Kidney (tissue), 14 donors: ENCODE results near the gene HSPA1B. TPM values are rescaled to one million over a fixed set of nuclear protein-coding genes. Genes with fewer than 3 reads are reported as not detected.
A peak's percentile ranks its signal among the peaks of the same experiment; 100 is the strongest.
"Not testable (repeated sequence)": the region's sequence is repeated elsewhere in the genome, so short reads cannot be mapped to it uniquely, and the experiment has no call there.

Experiments used
- DNase-seq, 5 donors: peaks; one replicate each; pipeline ENCODE4 v3.0.0-alpha.2; 2013 to 2020
- FAIRE-seq: peaks from 2 replicates; lab custom pipeline; 2012; peaks lifted over from hg19 to GRCh38; lab: Jason Lieb, UNC
- H3K27ac ChIP-seq, 2 donors: one replicate each; pipeline ENCODE4 v1.7.0; 2013; ENCODE audit warnings: low read depth in 2 of 2, low read length in 2 of 2, inconsistent platforms in 1 of 2
- H3K27me3 ChIP-seq: one replicate; pipeline ENCODE4 v1.7.1; 2013; ENCODE audit warnings: low read length, inconsistent platforms; ENCODE audit not compliant: control insufficient read depth, insufficient read depth
- H3K36me3 ChIP-seq, 3 donors: one replicate each; pipeline versions ENCODE4 v1.7.0 to v1.7.1; 2013; ENCODE audit warnings: low read length in 3 of 3, control low read depth in 1 of 3, inconsistent platforms in 1 of 3; ENCODE audit not compliant: insufficient read depth in 3 of 3, control insufficient read depth in 2 of 3
- H3K4me1 ChIP-seq, 3 donors: one replicate each; pipeline versions ENCODE4 v1.7.0 to v1.7.1; 2013; ENCODE audit warnings: low read length in 3 of 3, inconsistent platforms in 1 of 3, low read depth in 1 of 3; ENCODE audit not compliant: control insufficient read depth in 2 of 3, insufficient read depth in 2 of 3
- H3K4me3 ChIP-seq, 3 donors: one replicate each; pipeline versions ENCODE4 v1.7.0 to v1.8.1; 2013; ENCODE audit warnings: low read length in 3 of 3, control low read depth in 1 of 3, inconsistent platforms in 1 of 3
- H3K9ac ChIP-seq, 3 donors: one replicate each; pipeline versions ENCODE4 v1.7.0 to v1.7.1; 2013; ENCODE audit warnings: low read length in 3 of 3, control low read depth in 1 of 3, inconsistent platforms in 1 of 3
- H3K9me3 ChIP-seq, 3 donors: one replicate each; pipeline versions ENCODE4 v1.7.0 to v1.7.1; 2013; ENCODE audit warnings: low read length in 3 of 3, control low read depth in 1 of 3, inconsistent platforms in 1 of 3; ENCODE audit not compliant: control insufficient read depth in 2 of 3, insufficient read depth in 1 of 3
- CTCF ChIP-seq: IDR thresholded peaks from 3 replicates; pipeline ENCODE4 v1.5.1; 2012; ENCODE audit warnings: mild to moderate bottlenecking, moderate library complexity, borderline replicate concordance; ENCODE audit not compliant: insufficient read depth; ENCODE audit errors: extremely low read depth
- intact Hi-C: fragments of 100-400 bp; cut with DNase I; formaldehyde crosslinking; loops from one replicate; pipeline ENCODE4 v1.11.1; 2022
- polyA plus RNA-seq: library from polyadenylated mRNA; stranded (reverse); fragments of 350-450 nt; fragmentation: Illumina TruSeq; extraction: RNeasy Lipid Tissue Mini Kit (QIAGEN cat#74804); gene quantifications from one replicate; pipeline ENCODE4 v1.2.3, GENCODE V29; 2014; ENCODE audit warnings: low read depth, low replicate concordance; ENCODE audit not compliant: insufficient read depth
- total RNA-seq: library from RNA; stranded (reverse); fragmentation: NEBNext Ultra II Directional; extraction: Animal tissue kit (Norgen Biotek cat#: 25700); gene quantifications from one replicate; pipeline ENCODE4 v1.2.1, GENCODE V29; 2021
- donor health status: control.
- donor health status: control.
- donor health status: control.
- donor health status: control.
- donor health status: control.
- donor health status: DM: yes; HTN: yes; CAD: no.
- donor health status: Normal renal cell carcinoma (clear cell type).

Gene HSPA1B
- total and polyA plus RNA-seq, 2 donors from 2014 or later: 142 to 175 TPM

GRCh38 chr6:31792761-31793171, 34.8 kb upstream of the HSPA1B start:
- Histone ChIP-seq H3K27me3 (no peaks in the 10 kb centered on the region), H3K4me3 (no peak overlapping the region), H3K9ac (no peak overlapping the region), H3K27ac (no peak overlapping the region), H3K36me3 (no peaks in the 10 kb centered on the region), H3K9me3 (no peaks in the 10 kb centered on the region), H3K4me1 (peaks cover 0 to 5% (median 0%) of the 10 kb centered on the region in 3 donors)
- TF ChIP-seq CTCF: no peak
- intact Hi-C loops: no loop called here
- DNase-seq (peak in 1 of 5 donors; percentile 85), FAIRE-seq (no peak)

GRCh38 chr6:31793927-31794245, 33.7 kb upstream of the HSPA1B start:
- H3K27ac ChIP-seq, H3K27me3 ChIP-seq, FAIRE-seq, H3K9me3 ChIP-seq, DNase-seq, H3K36me3 ChIP-seq, H3K4me1 ChIP-seq, intact Hi-C loops: not testable (repeated sequence)
- Histone ChIP-seq H3K9ac (peak overlapping the region in 2 of 3 donors; percentile 7 to 99), H3K4me3 (peak overlapping the region in 1 of 3 donors; percentile 57)

- DNase-seq (peak in 1 of 5 donors; percentile 28), FAIRE-seq (no peak)
- no peak for TF ChIP-seq CTCF
- Histone ChIP-seq H3K36me3 (no peaks in the 10 kb centered on the region), H3K27me3 (no peaks in the 10 kb centered on the region), H3K4me1 (peaks cover 0 to 5% (median 0%) of the 10 kb centered on the region in 3 donors), H3K9ac (peak overlapping the region; percentile 21 to 99 (median 98)), H3K27ac (peak overlapping the region; percentile 91 to 92), H3K4me3 (peak overlapping the region; percentile 57 to 94 (median 91)), H3K9me3 (no peaks in the 10 kb centered on the region)
- intact Hi-C loops: no loop called here
Observed at GRCh38 chr6:31794294-31794865, 33.2 kb upstream of the HSPA1B start.

GRCh38 chr6:31794866-31795615, 32.5 kb upstream of the HSPA1B start:
- Histone ChIP-seq H3K27ac (peak overlapping the region; percentile 91 to 92), H3K4me1 (peaks cover 0 to 5% (median 0%) of the 10 kb centered on the region in 3 donors), H3K27me3 (no peaks in the 10 kb centered on the region), H3K9me3 (no peaks in the 10 kb centered on the region), H3K9ac (peak overlapping the region; percentile 76 to 99 (median 98)), H3K4me3 (peak overlapping the region; percentile 78 to 94 (median 91)), H3K36me3 (no peaks in the 10 kb centered on the region)
- FAIRE-seq: no peak
- intact Hi-C loops: no loop called here
- DNase-seq: peak; percentile 31 to 86 (median 49)
- no peak for TF ChIP-seq CTCF
